Pulmonary artery endothelial cell (primary cell): ENCODE measurements around the gene IFNL2. TPM values are rescaled to one million over a fixed set of nuclear protein-coding genes. Genes with fewer than 3 reads are reported as not detected.
"Not testable (repeated sequence)": the region's sequence is repeated elsewhere in the genome, so short reads cannot be mapped to it uniquely, and the experiment has no call there.

ENCODE experiments used
- DNase-seq: peaks from one replicate; pipeline ENCODE4 v3.0.0-alpha.2; 2011; ENCODE audit warnings: low read depth, low spot score
- total RNA-seq: library from RNA; depleted of rRNA; stranded (reverse); fragments of >200 nt; gene quantifications from 2 replicates; pipeline ENCODE4 v1.2.3, GENCODE V29; 2014

IFNL2 gene
- total RNA-seq, 1 donor from 2014 or later, result not detected

DNA sequence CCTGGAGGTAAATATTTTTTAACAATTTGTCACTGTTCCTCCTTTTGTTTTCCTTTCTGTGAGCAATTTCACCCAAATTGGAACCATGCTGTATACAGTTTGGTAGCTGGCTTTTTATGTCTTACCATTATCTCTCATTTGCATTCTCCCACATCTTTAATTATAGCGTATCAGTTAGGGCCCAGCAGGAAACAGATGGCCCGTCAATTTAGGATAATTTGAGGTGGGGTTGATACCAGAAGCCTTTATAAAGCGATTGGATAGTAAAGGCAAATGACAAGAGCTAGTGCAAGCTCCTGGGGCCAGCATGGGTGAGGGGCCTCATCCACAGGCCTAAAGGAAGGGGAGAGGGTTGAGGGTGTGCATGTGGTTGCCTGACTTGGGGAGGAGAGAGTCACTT lies 15.7 kb upstream of the IFNL2 start:
- no peak for DNase-seq

GRCh38 chr19:39253374-39254149 lies 14.6 kb upstream of the IFNL2 start:
- no peak for DNase-seq

GRCh38 chr19:39254531-39255345 lies 13.5 kb upstream of the IFNL2 start:
- DNase-seq, result no peak

DNA sequence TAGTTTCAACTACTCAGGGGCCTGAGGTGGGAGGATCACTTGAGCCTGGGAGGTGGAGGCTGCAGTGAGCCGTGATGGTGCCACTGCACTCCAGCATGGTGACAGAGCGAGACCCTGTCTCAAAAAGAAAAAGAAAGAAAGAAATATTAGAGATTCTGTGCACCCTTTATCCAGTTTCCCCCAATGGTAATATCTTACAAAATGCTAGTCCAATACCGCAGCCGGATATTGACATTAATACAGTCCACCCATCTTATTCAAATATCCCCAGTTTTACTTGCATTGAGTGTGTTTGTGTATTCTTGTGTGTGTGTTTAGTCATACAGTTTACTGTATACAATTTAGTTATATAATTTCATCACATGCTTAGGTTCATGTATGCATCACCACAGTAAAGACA lies 11.0 kb upstream of the IFNL2 start:
- no peak for DNase-seq

GRCh38 chr19:39261704-39262103 lies 6.5 kb upstream of the IFNL2 start:
- no peak for DNase-seq

DNA sequence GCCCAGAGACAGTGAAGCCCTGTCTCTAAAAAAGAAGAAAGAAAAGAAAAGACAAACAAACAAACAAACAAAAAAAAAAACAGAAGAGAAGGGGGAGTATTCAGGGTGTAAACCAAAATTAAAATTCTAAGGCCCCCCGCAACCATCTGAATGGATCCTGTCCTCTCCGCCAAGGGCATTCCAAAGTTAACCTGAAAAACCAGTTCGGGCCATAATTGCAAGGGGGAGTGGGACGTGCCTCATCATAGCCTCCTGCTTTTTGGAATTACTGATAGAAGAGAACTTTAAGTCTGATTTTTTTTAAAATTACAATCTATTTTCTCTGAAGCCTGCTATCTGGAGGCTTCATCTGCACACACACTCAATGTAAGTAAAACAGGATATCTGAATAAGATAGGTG lies 5.7 kb upstream of the IFNL2 start:
- DNase-seq, result no peak

GRCh38 chr19:39263912-39264305 lies 4.3 kb upstream of the IFNL2 start:
- no peak for DNase-seq

DNA sequence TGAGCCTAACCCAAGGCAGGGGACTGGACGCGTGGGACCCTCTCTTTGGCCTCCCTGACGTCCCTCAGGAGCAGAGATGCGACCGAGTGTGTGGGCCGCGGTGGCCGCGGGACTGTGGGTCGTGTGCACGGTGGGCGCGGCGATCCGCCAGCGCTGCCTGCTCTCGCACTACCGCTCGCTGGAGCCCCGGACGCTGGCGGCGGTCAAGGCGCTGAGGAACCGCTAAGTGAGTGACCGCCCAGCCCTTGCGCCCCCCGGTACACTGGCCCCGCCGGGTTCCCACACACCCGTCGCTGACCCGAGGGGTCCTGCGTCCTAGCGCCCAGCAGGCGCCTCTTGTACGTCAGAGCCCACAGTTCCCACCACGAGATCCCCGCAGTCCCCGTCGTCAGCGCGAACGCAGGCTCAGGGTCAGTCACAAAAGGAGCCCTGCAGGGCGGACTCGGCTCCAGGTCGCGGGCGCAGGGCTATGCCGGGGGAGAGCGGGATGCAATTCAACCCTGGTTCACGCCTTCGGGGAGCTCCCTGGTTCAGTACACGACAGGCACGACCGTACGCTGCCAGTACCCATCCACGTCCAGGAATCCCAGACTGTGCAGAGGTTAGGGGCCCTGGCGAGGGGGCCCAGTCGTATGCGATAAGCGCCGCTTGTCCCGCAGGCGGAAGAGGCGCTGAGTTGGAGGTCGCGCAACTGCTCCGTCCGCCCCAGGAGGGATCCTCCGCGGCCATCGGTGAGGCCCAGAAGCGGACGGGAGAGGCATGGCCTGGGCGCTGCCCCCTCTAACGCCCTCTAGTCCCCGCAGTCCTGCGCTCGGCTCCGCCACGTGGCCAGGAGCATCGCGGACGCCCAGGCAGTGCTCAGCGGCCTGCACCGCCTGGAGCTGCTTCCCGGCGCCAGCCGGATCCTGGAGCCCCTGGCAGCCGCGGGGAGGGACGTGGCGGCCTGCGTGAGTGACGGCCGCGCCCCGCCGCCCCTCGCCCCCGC lies 3.6 kb upstream of the IFNL2 start:
- no peak for DNase-seq

DNA sequence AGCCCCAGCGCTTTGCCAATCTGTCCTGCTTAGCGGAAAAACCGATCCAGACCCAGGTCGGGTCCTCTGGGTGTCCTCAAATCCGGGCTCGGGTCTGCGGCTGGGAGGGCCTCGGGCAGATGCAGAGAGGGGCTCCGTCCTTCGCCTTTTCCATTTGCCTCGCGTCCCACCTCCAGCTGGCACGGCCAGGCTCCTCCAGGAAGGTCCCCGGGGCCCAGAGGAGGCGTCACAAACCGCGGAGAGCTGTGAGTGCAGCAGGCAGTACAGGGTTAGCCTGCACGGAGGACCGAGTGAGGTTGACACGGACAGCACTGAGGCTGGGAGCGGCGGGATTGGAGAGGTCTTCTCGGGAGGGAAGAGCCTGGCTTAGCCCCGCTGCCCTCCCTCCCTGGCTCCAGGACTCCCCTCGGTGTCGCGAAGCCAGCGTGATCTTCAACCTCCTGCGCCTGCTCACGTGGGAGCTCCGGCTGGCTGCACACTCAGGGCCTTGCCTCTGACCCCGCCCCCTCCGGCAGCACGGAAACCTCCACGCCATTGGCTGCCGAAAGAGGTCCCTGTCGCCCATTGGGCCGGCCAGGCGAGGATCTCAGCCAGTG lies 2.8 kb upstream of the IFNL2 start:
- DNase-seq, result no peak

GRCh38 chr19:39268531-39269223 lies 481 bp downstream of the IFNL2 start:
- not testable (repeated sequence) for DNase-seq

- not testable (repeated sequence) for DNase-seq
Measured at GRCh38 chr19:39269369-39269768, 1.2 kb downstream of the IFNL2 start.

GRCh38 chr19:39270036-39270871 lies 2.1 kb downstream of the IFNL2 start:
- no peak for DNase-seq

- not testable (repeated sequence) for DNase-seq
Measured at GRCh38 chr19:39273859-39274258, 5.7 kb downstream of the IFNL2 start.

- DNase-seq, result no peak
Measured at GRCh38 chr19:39275578-39275977, 7.4 kb downstream of the IFNL2 start.

DNA sequence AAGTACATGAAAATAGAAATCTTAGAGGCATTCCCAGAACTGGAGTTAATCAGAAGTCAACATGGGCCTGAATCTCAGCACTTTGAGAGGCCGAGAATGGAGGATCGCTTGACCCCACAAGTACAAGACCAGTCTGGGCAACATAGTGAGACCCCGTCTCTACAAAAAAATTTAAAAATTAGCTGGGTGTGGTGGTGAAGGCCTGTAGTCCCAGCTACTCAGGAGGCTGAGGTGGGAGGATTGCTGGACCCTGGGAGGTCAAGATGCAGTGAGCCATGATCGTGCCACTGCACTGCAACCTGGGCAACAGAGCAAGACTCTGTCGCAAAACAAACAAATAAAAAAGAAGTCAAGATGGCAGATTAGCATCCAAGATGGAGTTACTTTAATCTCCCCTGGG lies 8.5 kb downstream of the IFNL2 start:
- no peak for DNase-seq

GRCh38 chr19:39277598-39277997 lies 9.4 kb downstream of the IFNL2 start:
- DNase-seq, result no peak

DNA sequence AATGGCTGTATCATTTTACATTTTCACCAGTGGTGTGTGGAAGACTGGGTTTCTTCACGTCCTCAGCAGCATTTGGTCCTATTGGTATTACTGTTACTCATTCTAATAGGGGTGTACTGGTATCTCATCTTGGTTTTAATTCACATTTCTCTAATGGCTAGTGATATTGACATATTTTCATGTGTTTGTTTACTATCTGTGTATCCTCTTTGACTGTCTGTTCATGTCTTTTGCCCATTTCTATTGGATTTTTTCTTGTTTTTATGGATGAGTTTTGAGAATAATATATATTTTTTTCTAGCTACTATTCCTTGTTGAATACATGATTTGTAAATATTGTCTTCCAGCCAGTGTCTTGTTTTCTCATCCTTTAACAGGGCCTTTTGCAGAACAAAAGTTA lies 13.8 kb downstream of the IFNL2 start:
- no peak for DNase-seq

DNA sequence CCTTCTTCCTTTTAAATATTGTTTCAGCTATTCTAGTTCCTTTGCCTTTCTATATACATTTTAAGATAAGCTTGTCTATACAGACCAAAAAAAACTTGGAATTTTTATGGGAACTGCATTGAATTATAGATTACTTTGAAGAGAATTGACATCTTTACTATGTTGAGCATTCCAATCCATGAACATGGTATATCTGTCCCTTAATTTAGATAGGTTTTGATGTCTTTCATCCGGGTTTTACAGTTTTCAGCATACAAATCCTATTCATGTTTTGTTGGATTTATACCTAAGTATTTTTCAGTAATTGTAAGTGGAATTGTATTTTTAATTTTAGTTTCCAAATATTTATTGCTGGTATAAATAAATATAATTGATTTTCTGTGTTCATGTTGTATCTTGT lies 15.8 kb downstream of the IFNL2 start:
- no peak for DNase-seq

GRCh38 chr19:39293394-39293793 lies 25.2 kb downstream of the IFNL2 start:
- no peak for DNase-seq
